ENCODE results near the gene CYSRT1.
A peak's percentile ranks its signal among the peaks of the same experiment; 100 is the strongest.

- TF ChIP-seq POLR2AphosphoS5 (IDR thresholded peaks at IDR 0.05; ENCODE audit: low read depth, low read length) (no peak), POLR2A (IDR thresholded peaks at IDR 0.05; ENCODE audit: low read depth, low read length) (peak; percentile 15; the same call in 1 of the 2 replicates), TAF1 (IDR thresholded peaks at IDR 0.05; ENCODE audit: borderline replicate concordance, low read depth, low read length) (no peak)
Observed at GRCh38 chr9:137211532-137211931, 13.4 kb upstream of the CYSRT1 start.
